ENCODE measurements around the gene DNMT3A.

GRCh38 chr2:25245141-25245540 is 96.6 kb downstream of the DNMT3A start:
- TF ChIP-seq POLR2AphosphoS5 (IDR thresholded peaks at IDR 0.05) (no peak), CTCF (IDR thresholded peaks at IDR 0.05) (no peak), POLR2A (IDR thresholded peaks at IDR 0.05; ENCODE audit: low read depth) (no peak)
